Activated naive CD8-positive, alpha-beta T cell (primary cell): ENCODE data around the gene LCN1.

Source experiments
- H3K27ac Mint-ChIP-seq: one replicate; pipeline ENCODE4 v1.8.0; 2021; ENCODE audit warnings: mixed read lengths
- H3K27me3 Mint-ChIP-seq: one replicate; pipeline ENCODE4 v1.8.0; 2021; ENCODE audit warnings: mixed read lengths
- H3K36me3 Mint-ChIP-seq: one replicate; pipeline ENCODE4 v1.8.0; 2021; ENCODE audit warnings: mixed read lengths
- H3K4me1 Mint-ChIP-seq: one replicate; pipeline ENCODE4 v1.8.0; 2021; ENCODE audit warnings: low read depth, mixed read lengths
- H3K4me3 Mint-ChIP-seq: one replicate; pipeline ENCODE4 v1.8.0; 2021; ENCODE audit warnings: mild to moderate bottlenecking, mixed read lengths
- H3K9me3 Mint-ChIP-seq: one replicate; pipeline ENCODE4 v1.8.0; 2021; ENCODE audit warnings: low read depth, mixed read lengths

The LCN1 gene

DNA sequence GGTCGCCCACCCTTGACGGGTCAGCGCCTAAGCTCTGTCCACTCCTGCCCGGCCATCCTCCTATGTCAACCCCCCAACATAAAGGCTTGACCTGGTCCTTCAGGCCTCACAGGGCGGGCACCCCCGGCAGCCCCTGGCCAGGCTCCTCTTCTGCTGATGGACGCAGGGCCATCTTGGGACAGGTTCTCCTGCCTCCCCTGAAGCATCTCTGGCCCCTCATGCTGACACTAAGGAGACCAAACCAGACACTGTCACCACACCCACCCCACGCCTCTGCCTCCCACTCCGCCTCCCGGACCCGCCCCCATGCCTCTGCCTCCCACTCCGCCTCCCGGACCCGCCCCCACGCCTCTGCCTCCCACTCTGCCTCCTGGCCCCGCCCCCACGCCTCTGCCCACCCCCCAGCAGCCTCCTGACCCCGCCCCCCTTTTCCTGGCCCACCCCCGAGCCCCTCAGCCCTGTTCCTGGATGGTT, 31.5 kb downstream of the LCN1 start:
- Mint-ChIP-seq H3K27ac (no peak overlapping the region), H3K4me3 (no peak overlapping the region), H3K36me3 (no peaks in the 10 kb centered on the region), H3K9me3 (no peaks in the 10 kb centered on the region), H3K27me3 (no peaks in the 10 kb centered on the region), H3K4me1 (no peaks in the 10 kb centered on the region)

DNA sequence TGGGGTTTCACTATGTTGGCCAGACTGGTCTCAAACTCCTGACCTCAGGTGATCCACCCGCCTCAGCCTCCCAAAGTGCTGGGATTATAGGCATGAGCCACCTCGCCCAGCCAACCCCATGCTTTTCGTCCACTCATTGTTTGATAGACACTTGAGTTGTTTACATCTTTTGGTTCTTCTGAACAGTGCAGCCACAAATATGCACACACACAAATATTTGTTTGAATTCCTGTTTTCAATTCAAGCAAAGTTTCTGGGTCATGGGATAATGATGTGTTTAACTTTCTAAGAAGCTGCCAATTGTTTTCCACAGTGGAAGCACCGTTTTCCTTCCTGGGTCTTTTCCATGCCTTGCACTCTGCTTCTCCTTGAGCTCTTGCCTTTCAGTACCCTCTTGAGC, 33.5 kb downstream of the LCN1 start:
- Mint-ChIP-seq H3K27ac (no peak overlapping the region), H3K4me1 (no peaks in the 10 kb centered on the region), H3K9me3 (no peaks in the 10 kb centered on the region), H3K36me3 (no peaks in the 10 kb centered on the region), H3K27me3 (peaks cover 1% of the 10 kb centered on the region), H3K4me3 (no peak overlapping the region)

DNA sequence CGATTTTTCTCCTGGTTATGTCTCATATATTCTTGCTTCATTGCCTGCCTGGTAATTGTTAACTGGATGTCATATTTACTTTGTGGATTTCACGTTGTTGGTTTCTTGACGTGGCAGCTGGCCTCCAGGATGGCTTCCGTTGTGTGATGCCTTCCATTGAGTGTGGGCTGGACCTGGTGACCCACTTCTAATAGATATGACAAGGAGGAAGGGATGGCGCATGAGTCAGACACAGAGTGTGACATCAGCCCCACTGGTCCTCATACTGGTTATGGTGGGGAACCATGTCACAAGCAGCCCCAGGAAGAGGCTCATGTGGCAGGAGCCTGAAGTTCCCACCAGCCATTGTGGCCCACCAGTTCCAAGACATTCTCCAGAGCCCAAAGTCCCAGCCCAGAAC, 34.0 kb downstream of the LCN1 start:
- H3K27me3 Mint-ChIP-seq, result peaks cover 3% of the 10 kb centered on the region
- no peaks in the 10 kb centered on the region for H3K36me3 Mint-ChIP-seq
- no peaks in the 10 kb centered on the region for H3K4me1 Mint-ChIP-seq
- no peaks in the 10 kb centered on the region for H3K9me3 Mint-ChIP-seq
- H3K27ac Mint-ChIP-seq, result no peak overlapping the region
- no peak overlapping the region for H3K4me3 Mint-ChIP-seq

DNA sequence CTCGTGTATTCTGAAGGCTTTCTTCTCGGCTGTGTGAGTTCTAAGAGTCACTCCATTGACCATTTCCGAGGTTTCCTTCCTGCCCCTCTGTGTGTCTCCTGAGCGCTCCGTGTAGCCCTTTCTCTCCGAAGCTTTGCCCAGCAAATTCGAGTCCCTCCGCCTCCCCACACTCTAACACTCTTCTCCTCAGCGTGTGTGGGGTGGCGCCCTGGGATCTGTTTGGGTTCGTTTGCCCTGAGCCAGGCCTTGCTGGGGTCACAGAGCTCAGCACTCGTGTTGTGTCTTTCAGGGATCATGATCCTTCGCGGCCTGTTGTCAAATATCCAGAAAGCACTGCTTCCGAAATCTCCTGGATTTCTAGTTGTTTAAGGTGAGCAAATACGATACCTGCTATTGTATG, 34.7 kb downstream of the LCN1 start:
- H3K27me3 Mint-ChIP-seq, result peaks cover 3% of the 10 kb centered on the region

DNA sequence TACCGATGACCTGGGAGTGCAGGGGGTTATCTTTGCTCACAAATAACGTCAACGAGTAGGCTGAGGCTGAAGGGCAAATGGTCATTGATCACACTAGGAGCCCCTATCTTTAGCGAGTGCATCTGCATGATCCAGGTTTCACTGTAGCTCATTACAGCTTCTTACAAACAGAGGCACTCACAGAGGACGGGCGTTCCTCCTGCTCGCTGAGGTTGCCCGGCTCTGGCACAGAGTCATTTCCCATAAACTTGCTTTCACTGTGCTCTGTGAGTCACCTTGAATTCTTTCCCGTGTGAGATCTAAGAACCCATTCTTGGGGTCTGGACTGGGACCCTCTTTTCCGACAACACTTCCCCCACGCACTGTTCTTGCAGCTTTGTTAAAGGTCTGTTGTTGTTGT, 38.4 kb downstream of the LCN1 start:
- Mint-ChIP-seq H3K36me3 (no peaks in the 10 kb centered on the region), H3K9me3 (no peaks in the 10 kb centered on the region), H3K27me3 (peaks cover 7% of the 10 kb centered on the region), H3K4me1 (no peaks in the 10 kb centered on the region), H3K27ac (no peak overlapping the region), H3K4me3 (no peak overlapping the region)

More for the DNA sequence above, 34.7 kb downstream of the LCN1 start:
- Mint-ChIP-seq H3K27ac (no peak overlapping the region), H3K4me1 (no peaks in the 10 kb centered on the region), H3K36me3 (no peaks in the 10 kb centered on the region), H3K9me3 (no peaks in the 10 kb centered on the region), H3K4me3 (no peak overlapping the region)

GRCh38 chr9:135561391-135562234, 40.4 kb downstream of the LCN1 start, which contains the start of gene PAEP:
Gene PAEP (plus strand): TSS chr9:135561756.
- H3K27me3 Mint-ChIP-seq, result peaks cover 12% of the 10 kb centered on the region

GRCh38 chr9:135562235-135562745, 41.0 kb downstream of the LCN1 start:
- Mint-ChIP-seq H3K36me3 (no peaks in the 10 kb centered on the region), H3K27ac (no peak overlapping the region), H3K9me3 (no peaks in the 10 kb centered on the region), H3K27me3 (peaks cover 16% of the 10 kb centered on the region), H3K4me1 (no peaks in the 10 kb centered on the region), H3K4me3 (no peak overlapping the region)

More at GRCh38 chr9:135561391-135562234, 40.4 kb downstream of the LCN1 start, which contains the start of gene PAEP:
- Mint-ChIP-seq H3K9me3 (no peaks in the 10 kb centered on the region), H3K27ac (no peak within 1 kb of the TSS), H3K4me1 (no peaks in the 10 kb centered on the region), H3K36me3 (no peaks in the 10 kb centered on the region), H3K4me3 (no peak within 1 kb of the TSS)

DNA sequence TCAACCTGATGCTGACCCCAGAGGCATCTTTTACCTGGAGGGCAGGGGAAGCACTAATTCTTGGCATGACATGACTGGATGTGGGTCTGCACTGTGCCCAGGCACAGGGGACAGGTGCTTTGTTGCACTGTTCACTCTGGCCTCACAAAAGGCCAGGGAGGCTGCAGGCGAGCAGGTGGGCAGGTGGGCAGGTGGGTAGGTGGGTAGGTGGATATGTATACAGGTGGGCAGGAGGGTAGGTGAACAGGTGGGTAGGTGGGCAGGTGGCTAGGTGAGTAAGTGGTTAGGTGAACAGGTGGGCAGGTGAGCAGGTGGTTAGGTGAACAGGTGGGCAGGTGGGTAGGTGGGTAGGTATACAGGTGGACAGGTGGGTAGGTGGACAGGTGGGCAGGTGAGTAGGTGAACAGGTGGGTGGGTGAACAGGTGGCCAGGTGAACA, 41.8 kb downstream of the LCN1 start:
- Mint-ChIP-seq H3K27me3 (peaks cover 16% of the 10 kb centered on the region), H3K4me3 (no peak overlapping the region), H3K4me1 (no peaks in the 10 kb centered on the region), H3K9me3 (no peaks in the 10 kb centered on the region), H3K36me3 (no peaks in the 10 kb centered on the region), H3K27ac (no peak overlapping the region)

- Mint-ChIP-seq H3K27ac (no peak overlapping the region), H3K36me3 (no peaks in the 10 kb centered on the region), H3K4me3 (no peak overlapping the region), H3K9me3 (no peaks in the 10 kb centered on the region), H3K27me3 (peaks cover 16% of the 10 kb centered on the region), H3K4me1 (no peaks in the 10 kb centered on the region)
Measured at GRCh38 chr9:135563858-135564257, 42.6 kb downstream of the LCN1 start.

DNA sequence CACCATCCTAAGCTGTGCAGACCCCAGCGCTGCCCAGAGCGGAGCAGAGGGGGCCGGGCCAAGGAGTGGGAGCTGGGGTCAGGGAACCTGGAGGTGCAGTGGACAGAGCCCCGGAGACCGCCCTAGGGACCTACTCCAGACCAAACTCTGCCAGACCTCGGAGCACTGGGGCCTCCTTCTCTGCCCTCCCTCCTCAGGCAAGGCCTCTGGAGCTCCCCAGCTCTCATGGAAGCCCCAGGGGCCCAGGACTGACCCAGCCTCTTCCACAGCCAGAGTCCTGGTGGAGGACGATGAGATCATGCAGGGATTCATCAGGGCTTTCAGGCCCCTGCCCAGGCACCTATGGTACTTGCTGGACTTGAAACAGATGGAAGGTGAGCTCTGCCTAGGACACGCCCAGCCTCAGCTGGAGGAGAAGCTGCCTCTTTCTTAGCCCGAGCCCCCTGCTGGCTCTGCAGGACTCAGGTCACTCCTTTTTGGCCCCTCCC, 43.9 kb downstream of the LCN1 start:
- Mint-ChIP-seq H3K36me3 (no peaks in the 10 kb centered on the region), H3K27me3 (peaks cover 16% of the 10 kb centered on the region), H3K4me1 (no peaks in the 10 kb centered on the region), H3K4me3 (no peak overlapping the region), H3K9me3 (no peaks in the 10 kb centered on the region), H3K27ac (no peak overlapping the region)

DNA sequence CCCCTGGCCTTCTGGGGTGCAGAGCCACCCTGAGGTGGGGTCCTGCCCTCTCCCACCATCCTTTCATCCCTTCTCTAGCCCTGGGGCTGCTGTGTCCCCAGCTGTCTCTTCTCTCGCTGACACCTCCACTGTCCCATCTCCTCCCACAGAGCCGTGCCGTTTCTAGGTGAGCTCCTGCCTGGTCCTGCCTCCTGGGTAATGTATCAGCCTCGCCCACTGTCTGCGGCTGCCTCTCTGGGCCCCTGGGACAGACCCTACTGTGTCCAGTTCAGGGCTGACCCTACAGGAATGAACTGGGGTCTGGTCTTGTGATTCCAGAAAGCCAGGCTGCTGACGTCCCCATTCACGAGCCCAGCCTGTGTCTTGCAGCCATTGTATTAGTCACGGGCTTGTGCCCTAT, 44.4 kb downstream of the LCN1 start:
- no peaks in the 10 kb centered on the region for H3K36me3 Mint-ChIP-seq
- no peaks in the 10 kb centered on the region for H3K4me1 Mint-ChIP-seq
- no peaks in the 10 kb centered on the region for H3K9me3 Mint-ChIP-seq
- peaks cover 16% of the 10 kb centered on the region for H3K27me3 Mint-ChIP-seq
- no peak overlapping the region for H3K4me3 Mint-ChIP-seq
- no peak overlapping the region for H3K27ac Mint-ChIP-seq

GRCh38 chr9:135566552-135566951, 45.3 kb downstream of the LCN1 start:
- H3K36me3 Mint-ChIP-seq, result no peaks in the 10 kb centered on the region
- no peak overlapping the region for H3K4me3 Mint-ChIP-seq
- H3K9me3 Mint-ChIP-seq, result no peaks in the 10 kb centered on the region

GRCh38 chr9:135567311-135567710, 46.1 kb downstream of the LCN1 start:
- Mint-ChIP-seq H3K36me3 (no peaks in the 10 kb centered on the region), H3K27ac (no peak overlapping the region), H3K27me3 (peaks cover 16% of the 10 kb centered on the region), H3K4me1 (no peaks in the 10 kb centered on the region), H3K4me3 (no peak overlapping the region), H3K9me3 (no peaks in the 10 kb centered on the region)

More at GRCh38 chr9:135566552-135566951, 45.3 kb downstream of the LCN1 start:
- Mint-ChIP-seq H3K4me1 (no peaks in the 10 kb centered on the region), H3K27me3 (peaks cover 16% of the 10 kb centered on the region), H3K27ac (no peak overlapping the region)

DNA sequence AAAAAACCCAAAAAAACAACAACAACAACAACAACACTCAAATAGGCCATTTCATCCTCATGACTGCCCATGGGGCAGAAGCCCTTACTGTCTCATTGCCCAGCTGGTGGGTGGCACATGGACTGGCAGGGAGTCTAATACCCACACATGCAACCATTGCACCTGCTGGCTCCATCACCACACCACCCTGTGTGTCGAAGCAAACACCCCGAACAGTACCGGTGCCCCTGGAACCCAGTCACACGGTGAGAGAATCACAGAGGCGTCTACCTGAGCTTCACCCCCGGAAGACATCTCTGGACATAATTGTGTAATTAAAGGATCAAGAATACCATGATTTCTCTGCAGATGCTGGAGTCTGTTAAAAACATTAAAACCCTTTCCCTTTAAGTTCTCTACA, 46.8 kb downstream of the LCN1 start:
- Mint-ChIP-seq H3K27me3 (peaks cover 14% of the 10 kb centered on the region), H3K4me1 (no peaks in the 10 kb centered on the region), H3K9me3 (no peaks in the 10 kb centered on the region), H3K36me3 (no peaks in the 10 kb centered on the region), H3K27ac (no peak overlapping the region), H3K4me3 (no peak overlapping the region)

- Mint-ChIP-seq H3K36me3 (no peaks in the 10 kb centered on the region), H3K9me3 (no peaks in the 10 kb centered on the region), H3K4me1 (no peaks in the 10 kb centered on the region), H3K27ac (no peak overlapping the region), H3K27me3 (peaks cover 11% of the 10 kb centered on the region), H3K4me3 (no peak overlapping the region)
Measured at GRCh38 chr9:135570456-135570855, 49.2 kb downstream of the LCN1 start.
